Activated T-helper 1 cell treated with anti-CD3 and anti-CD28 coated beads, Interleukin-12 subunit alpha, Interleukin-12 subunit beta, Interleukin-2, Interleukin-4 antibody, amounts not matched to agents 30 ng/mL and 10 ng/mL and 1 ng/mL, durations not matched to agents 14 hours and 24 hours and 36 hours (primary cell): ENCODE results near the gene TOMM70. TPM values are rescaled to one million over a fixed set of nuclear protein-coding genes. Genes with fewer than 3 reads are reported as not detected.
A peak's percentile ranks its signal among the peaks of the same experiment; 100 is the strongest.
"Not testable (repeated sequence)": the region's sequence is repeated elsewhere in the genome, so short reads cannot be mapped to it uniquely, and the experiment has no call there.

Source experiments
- DNase-seq: peaks from one replicate; pipeline ENCODE4 v3.0.0; 2021; ENCODE audit warnings: low spot score
- H3K27ac Mint-ChIP-seq: one replicate; pipeline ENCODE4 v1.8.0; 2021; ENCODE audit warnings: mild to moderate bottlenecking, mixed read lengths
- H3K27me3 Mint-ChIP-seq: one replicate; pipeline ENCODE4 v1.8.0; 2022; ENCODE audit warnings: mild to moderate bottlenecking, moderate library complexity, mixed read lengths; ENCODE audit not compliant: insufficient read depth
- H3K36me3 Mint-ChIP-seq: one replicate; pipeline ENCODE4 v1.8.0; 2021; ENCODE audit warnings: low read depth, mixed read lengths
- H3K4me1 Mint-ChIP-seq: one replicate; pipeline ENCODE4 v1.8.0; 2021; ENCODE audit warnings: low read depth, mixed read lengths
- H3K4me3 Mint-ChIP-seq: one replicate; pipeline ENCODE4 v1.8.0; 2021; ENCODE audit warnings: mild to moderate bottlenecking, moderate library complexity, mixed read lengths
- H3K9me3 Mint-ChIP-seq: one replicate; pipeline ENCODE4 v1.8.0; 2021; ENCODE audit warnings: mixed read lengths
- intact Hi-C: fragments of 100-400 bp; cut with micrococcal nuclease; formaldehyde crosslinking; loops from one replicate; pipeline ENCODE4 v1.15.1; 2024
- total RNA-seq: library from RNA; stranded (reverse); gene quantifications from 2 replicates; pipeline ENCODE4 v1.2.3, GENCODE V29; 2022

TOMM70 gene
- 60.0 and 62.9 TPM in 2 replicates for total RNA-seq

DNA sequence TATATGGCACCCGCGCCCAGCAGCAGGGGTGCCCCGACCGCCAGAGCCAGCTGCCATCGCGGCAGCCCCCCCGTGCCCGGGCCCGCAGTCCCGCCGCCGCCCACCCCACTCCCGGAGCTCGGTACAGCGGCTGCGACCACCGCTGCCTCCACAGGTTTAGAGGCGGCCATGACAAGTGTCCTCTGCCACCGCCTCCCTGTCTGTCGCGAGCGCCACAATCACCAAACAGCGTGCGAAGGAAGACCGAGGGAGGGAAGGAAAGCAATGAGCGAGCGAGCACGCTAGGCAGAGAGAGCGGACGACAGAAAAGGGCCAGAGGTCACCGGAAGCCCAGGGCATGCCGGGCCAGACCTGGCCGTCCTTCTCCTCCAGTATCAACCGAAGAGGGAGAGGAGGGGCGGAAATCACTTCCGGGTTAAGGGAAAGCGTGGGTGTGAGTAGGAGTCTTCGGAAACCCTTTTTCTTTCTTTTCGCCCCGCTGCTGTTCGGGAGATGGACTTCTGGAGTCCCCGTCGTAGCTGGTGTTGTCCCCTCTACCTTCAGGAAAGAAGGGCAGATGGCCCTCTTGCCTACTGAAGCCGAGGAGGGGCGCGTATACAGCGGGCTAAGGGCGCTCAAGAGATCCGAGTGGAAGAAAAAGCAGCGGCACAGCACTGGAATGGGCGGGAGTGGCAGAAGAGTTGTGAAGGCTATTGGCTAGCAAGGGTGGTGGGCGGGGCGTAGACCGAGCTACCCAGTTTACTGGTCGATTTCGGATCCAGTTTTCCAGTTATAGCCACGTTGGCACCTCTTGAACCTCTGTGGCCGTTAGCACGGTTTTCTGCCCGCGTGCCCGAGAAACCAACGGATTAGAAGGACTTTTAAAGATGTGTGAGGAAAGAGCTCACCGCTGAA lies at the start of gene TOMM70, which contains the start of gene LNP1:
TOMM70 (minus strand) TSS at position 310 of the 894 bp plus-strand sequence; CDS start at position 170, 140 bp downstream.
LNP1 (plus strand) TSS at position 760 of the 894 bp plus-strand sequence. CDS start 28,191 bp downstream, outside the sequence.
- Mint-ChIP-seq H3K4me1 (peaks cover 60% of the 10 kb centered on the region), H3K36me3 (peaks cover 12% of the 10 kb centered on the region), H3K27ac (peak within 1 kb of the TSS; percentile 99), H3K4me3 (peak within 1 kb of the TSS; percentile 96), H3K27me3 (peaks cover 2% of the 10 kb centered on the region), H3K9me3 (no peaks in the 10 kb centered on the region)
- DNase-seq: peak; percentile 91
- intact Hi-C loops: loop anchor here (1.0 to 5.0 kb wide), 15 partner anchors 67 to 1378 kb away; partner anchors contain the start of genes CEP97, NIT2, NXPE3 and PCNP

DNA sequence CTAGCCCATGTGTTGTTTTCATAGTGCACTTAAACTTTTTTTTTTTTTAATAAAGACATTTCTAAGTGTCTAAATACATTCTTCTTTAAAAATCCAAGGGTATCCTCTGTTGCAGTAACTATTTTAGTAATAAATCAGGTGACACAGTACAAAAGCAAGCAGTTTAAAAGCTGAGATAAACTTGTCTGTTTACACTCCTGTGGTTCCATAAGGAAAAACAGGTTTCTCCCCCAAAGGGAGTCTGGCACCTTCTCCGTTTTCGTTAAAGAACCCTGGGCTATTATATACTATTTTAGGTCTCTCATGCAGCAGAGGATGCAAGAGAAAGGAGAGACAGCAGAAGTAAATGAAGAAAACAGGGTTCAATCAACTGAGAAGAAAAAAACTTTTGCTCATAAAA lies 48.3 kb upstream of the TOMM70 start:
- peaks cover 9% of the 10 kb centered on the region for H3K9me3 Mint-ChIP-seq
- no peaks in the 10 kb centered on the region for H3K4me1 Mint-ChIP-seq
- DNase-seq: no peak
- intact Hi-C loops: no loop called here
- H3K4me3 Mint-ChIP-seq: no peak overlapping the region
- no peaks in the 10 kb centered on the region for H3K27me3 Mint-ChIP-seq
- H3K36me3 Mint-ChIP-seq: no peaks in the 10 kb centered on the region
- no peak overlapping the region for H3K27ac Mint-ChIP-seq

DNA sequence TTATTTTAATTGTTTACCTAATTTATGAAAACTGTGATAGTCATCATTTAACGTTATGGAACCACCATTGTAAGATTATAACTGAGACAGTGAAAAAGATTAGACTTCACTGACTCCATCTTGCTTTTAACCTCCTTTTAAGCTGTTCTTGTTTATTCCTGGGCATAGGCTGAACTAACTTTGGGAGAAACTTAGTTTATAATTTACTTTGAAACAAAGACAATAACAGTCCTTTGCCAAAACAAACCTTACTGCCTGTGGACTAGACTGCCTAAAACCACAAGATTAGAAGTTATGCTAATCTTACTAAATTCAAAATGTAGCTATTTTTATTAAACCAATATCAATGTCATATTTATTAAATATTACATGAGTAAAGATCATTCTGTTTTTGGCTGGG lies 47.2 kb upstream of the TOMM70 start:
- H3K36me3 Mint-ChIP-seq: no peaks in the 10 kb centered on the region
- no peak overlapping the region for H3K4me3 Mint-ChIP-seq
- H3K27me3 Mint-ChIP-seq: no peaks in the 10 kb centered on the region
- no peaks in the 10 kb centered on the region for H3K4me1 Mint-ChIP-seq
- intact Hi-C loops: no loop called here
- DNase-seq: no peak
- peaks cover 9% of the 10 kb centered on the region for H3K9me3 Mint-ChIP-seq
- no peak overlapping the region for H3K27ac Mint-ChIP-seq

GRCh38 chr3:100447067-100447466 lies 46.2 kb upstream of the TOMM70 start:
- H3K9me3 Mint-ChIP-seq, H3K4me1 Mint-ChIP-seq, H3K27ac Mint-ChIP-seq, H3K27me3 Mint-ChIP-seq, H3K36me3 Mint-ChIP-seq, DNase-seq, H3K4me3 Mint-ChIP-seq, intact Hi-C loops: not testable (repeated sequence)

DNA sequence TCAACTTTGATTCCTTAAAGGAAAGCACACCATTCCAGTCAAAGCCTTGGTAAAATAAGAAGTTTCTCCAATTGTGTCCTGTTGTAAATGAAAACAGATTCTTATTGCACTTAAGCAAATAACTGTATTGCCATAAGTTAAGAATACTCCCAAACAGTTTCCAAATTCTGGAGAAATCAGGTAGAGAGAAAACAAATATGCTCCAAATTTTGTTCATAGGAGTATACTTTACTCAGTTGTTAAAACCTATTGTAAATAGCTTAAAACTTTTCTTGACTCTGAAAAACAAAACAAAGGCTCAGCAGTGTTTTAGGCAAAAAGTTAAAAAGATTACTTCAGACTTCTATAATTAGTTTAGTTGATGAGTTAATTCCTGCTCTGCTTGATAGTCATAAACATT lies 42.8 kb upstream of the TOMM70 start:
- peaks cover 9% of the 10 kb centered on the region for H3K4me1 Mint-ChIP-seq
- peaks cover 9% of the 10 kb centered on the region for H3K9me3 Mint-ChIP-seq
- H3K36me3 Mint-ChIP-seq: no peaks in the 10 kb centered on the region
- no peak for DNase-seq
- no peaks in the 10 kb centered on the region for H3K27me3 Mint-ChIP-seq
- no peak overlapping the region for H3K27ac Mint-ChIP-seq
- H3K4me3 Mint-ChIP-seq: no peak overlapping the region
- intact Hi-C loops: no loop called here

GRCh38 chr3:100440895-100441294 lies 40.0 kb upstream of the TOMM70 start:
- H3K4me3 Mint-ChIP-seq: no peak overlapping the region
- DNase-seq: no peak
- no peaks in the 10 kb centered on the region for H3K36me3 Mint-ChIP-seq
- H3K4me1 Mint-ChIP-seq: peaks cover 9% of the 10 kb centered on the region
- H3K27ac Mint-ChIP-seq: no peak overlapping the region
- no peaks in the 10 kb centered on the region for H3K27me3 Mint-ChIP-seq
- H3K9me3 Mint-ChIP-seq: no peaks in the 10 kb centered on the region
- intact Hi-C loops: no loop called here

DNA sequence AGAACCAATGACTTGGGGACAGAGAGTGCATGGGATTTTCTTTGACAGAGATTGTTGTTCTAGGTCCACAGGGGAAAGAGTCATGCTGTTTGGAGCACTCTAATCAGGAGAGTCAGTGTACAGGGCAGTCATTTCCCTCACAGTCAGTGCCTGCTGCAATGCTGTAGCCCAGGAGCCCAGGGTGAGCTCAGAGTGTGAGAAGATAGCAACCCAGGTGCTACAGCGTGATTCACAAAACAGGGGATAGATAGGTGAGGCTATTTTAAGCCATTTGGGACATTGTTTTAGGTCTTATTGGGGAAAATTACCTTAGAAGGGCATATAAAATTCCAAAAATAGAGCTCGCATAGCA lies 37.7 kb upstream of the TOMM70 start:
- intact Hi-C loops: no loop called here
- Mint-ChIP-seq H3K4me1 (peaks cover 9% of the 10 kb centered on the region), H3K9me3 (peaks cover 7% of the 10 kb centered on the region), H3K4me3 (no peak overlapping the region), H3K27ac (no peak overlapping the region), H3K36me3 (no peaks in the 10 kb centered on the region), H3K27me3 (no peaks in the 10 kb centered on the region)
- no peak for DNase-seq

DNA sequence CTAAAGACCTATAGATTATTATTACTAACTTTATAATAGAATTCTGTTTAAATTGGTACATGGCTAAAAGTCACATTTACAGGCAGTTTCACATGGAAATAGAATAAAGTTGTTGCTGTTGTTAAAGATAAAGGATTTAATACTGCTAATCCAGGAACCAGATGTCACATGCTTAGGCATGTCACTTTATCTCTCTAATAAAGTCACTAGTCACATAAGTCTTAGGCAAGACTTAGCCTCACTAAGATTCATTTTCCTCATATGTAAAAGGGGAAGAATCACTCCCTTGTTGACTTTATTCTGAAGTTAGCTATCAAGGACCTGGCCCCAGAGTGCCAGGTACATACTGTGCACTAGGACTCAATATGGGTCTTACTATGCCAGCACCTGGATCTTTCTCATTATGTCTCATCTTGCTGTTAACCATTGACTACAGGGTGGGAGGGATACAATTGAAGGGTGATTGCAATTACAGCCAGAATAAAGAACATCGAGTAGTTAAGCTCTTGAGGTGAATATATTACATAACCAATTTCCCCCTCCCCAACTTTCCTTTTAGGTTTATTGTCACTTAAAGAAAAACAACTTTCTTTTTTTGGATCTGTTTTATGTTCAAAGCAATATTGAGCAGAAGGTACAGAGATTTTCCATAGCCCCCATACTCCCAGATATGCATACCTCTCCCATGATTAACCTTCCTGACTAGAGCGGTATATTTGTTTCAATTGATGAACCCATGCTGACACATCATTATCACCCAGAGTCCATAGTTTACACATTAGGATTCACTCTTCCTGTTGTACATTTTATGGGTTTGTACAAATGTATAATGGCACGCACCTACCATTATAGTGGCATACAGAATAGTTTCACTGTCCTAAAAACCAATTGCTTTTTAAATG lies 37.1 kb upstream of the TOMM70 start:
- intact Hi-C loops: no loop called here
- Mint-ChIP-seq H3K4me3 (no peak overlapping the region), H3K9me3 (peaks cover 7% of the 10 kb centered on the region), H3K36me3 (no peaks in the 10 kb centered on the region), H3K27ac (no peak overlapping the region), H3K27me3 (no peaks in the 10 kb centered on the region), H3K4me1 (peaks cover 9% of the 10 kb centered on the region)
- DNase-seq: no peak

DNA sequence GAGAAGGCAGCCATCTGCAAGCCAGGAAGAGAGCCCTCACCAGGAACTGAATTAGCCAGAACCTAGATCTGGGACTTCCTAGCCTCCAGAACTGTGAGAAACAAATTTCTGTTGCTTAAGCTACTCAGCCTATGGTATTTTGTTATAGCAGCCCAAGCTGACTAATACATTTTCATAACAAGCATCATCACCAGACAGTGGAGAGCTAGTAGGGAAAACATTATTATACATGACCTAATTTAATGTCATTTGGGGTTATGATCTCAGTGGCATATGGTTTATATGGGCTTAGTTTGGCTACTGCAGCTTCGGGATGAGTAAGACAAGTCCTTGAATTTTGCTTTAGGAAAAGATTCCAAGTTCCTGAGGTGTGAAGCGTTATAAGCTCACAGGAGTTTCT lies 36.1 kb upstream of the TOMM70 start:
- H3K36me3 Mint-ChIP-seq: no peaks in the 10 kb centered on the region
- H3K9me3 Mint-ChIP-seq: peaks cover 7% of the 10 kb centered on the region
- H3K4me1 Mint-ChIP-seq: peaks cover 9% of the 10 kb centered on the region
- intact Hi-C loops: no loop called here
- no peak overlapping the region for H3K4me3 Mint-ChIP-seq
- no peak for DNase-seq
- H3K27ac Mint-ChIP-seq: no peak overlapping the region
- no peaks in the 10 kb centered on the region for H3K27me3 Mint-ChIP-seq

DNA sequence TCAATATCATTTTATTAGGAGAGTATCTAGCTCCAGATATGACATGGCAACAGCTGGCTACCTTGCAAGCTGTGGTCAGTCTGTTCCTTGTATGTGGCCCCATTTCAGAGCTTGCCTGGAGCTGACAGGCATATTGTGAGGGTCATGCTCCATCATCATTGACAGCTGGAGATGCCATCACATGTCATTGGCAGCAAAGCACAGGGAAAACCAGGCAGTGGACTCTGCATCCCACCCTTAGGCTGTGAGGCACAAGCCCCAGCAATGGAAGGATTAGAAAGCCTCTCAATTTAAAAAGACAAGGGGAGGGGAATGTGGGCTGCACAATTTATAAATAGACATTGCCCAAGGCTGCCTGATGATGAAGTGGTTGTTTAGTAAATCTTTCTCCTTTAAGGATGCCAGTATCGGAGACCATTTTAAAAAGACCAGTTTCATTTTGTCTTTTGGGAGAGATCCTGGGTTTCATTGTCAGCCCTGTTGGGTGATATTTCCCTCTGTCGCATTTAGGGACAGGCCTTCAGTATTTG lies 28.4 kb upstream of the TOMM70 start:
- Mint-ChIP-seq H3K4me3 (no peak overlapping the region), H3K27ac (no peak overlapping the region), H3K9me3 (no peaks in the 10 kb centered on the region), H3K4me1 (no peaks in the 10 kb centered on the region), H3K27me3 (peaks cover 5% of the 10 kb centered on the region), H3K36me3 (no peaks in the 10 kb centered on the region)
- DNase-seq: no peak
- intact Hi-C loops: no loop called here

DNA sequence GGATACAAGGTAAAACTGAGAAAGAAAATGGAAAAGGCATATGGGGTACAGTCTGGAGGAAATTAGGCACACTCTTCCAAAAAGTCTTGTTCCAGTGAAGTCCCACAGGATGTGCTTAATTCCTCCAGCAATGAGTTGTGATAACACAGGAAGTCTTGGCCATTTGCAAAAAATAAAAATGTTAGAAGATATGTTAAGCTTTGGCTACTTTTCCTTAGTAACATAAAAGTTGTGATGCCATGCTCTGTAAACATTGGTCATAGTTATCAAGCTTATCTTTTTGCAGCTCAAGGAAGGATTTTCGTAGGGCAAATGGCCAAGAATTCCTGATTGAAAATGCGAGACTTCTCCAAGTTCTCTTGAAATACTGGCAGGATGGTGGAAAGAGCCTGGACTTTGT lies 26.8 kb upstream of the TOMM70 start:
- H3K27me3 Mint-ChIP-seq: peaks cover 5% of the 10 kb centered on the region
- H3K4me3 Mint-ChIP-seq: no peak overlapping the region
- H3K27ac Mint-ChIP-seq: no peak overlapping the region
- H3K4me1 Mint-ChIP-seq: no peaks in the 10 kb centered on the region
- H3K9me3 Mint-ChIP-seq: no peaks in the 10 kb centered on the region
- DNase-seq: no peak
- intact Hi-C loops: no loop called here
- H3K36me3 Mint-ChIP-seq: no peaks in the 10 kb centered on the region

GRCh38 chr3:100426067-100426682 lies 25.3 kb upstream of the TOMM70 start:
- Mint-ChIP-seq H3K4me1 (no peaks in the 10 kb centered on the region), H3K9me3 (no peaks in the 10 kb centered on the region), H3K36me3 (no peaks in the 10 kb centered on the region), H3K27ac (no peak overlapping the region), H3K27me3 (peaks cover 5% of the 10 kb centered on the region), H3K4me3 (no peak overlapping the region)
- intact Hi-C loops: no loop called here
- no peak for DNase-seq
